ENCODE measurements around the gene SPATS2L.
"Not testable (repeated sequence)": the region's sequence is repeated elsewhere in the genome, so short reads cannot be mapped to it uniquely, and the experiment has no call there.

SPATS2L gene

DNA sequence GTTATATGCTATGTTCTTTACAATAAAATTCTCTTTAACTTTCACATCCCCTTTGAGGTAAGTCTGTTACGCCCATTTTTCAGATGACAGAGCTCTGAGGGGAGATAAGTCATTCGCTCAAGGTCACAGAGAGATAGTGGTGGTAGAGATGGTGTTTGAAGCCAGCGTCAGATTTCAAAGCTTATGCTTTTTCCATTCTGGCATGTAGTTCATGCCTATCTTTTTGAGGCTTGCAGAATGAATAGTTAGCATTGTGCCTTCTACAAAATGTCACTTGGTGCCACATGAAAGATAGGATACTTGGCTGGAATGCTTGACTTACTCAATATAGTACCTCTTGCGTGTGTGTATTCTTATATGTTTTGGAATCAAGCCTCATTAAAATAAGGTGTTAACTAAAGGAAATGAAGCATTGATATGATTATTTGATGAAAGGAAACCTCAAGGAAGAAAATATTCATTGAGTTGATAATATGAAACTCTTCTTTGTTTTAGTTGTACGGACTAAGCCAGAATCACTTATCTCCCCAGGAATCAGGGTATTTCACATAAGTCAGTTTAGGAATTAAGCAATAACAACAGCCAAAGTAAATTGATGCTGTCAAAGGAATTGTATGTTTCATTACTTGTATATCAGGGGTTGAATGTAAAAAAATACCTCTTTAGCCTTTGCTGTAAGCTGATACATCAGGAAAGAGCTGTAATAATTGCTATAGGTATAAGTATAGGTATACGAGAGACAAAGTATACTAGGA, 15.5 kb downstream of the SPATS2L start:
- no peak for DNase-seq

DNA sequence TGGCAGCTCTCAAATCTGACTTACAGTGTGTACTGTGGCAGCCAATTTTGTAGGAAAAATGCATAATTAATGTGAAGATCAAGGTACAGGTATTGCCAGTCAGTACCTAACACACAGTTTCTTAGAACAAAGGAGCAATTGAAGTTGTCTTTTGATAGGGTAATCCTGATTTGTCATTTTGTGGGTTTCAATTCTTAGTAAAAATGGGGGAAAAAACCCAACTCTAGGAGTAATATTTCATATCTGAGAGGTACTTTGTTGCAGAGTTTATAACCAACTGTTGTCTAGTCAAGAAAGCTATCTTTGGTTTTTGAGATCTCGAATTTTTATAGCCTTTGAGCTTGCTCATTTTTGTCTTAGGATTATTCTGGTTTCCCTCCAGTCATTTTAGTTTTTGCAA, 16.1 kb downstream of the SPATS2L start:
- no peak for DNase-seq

DNA sequence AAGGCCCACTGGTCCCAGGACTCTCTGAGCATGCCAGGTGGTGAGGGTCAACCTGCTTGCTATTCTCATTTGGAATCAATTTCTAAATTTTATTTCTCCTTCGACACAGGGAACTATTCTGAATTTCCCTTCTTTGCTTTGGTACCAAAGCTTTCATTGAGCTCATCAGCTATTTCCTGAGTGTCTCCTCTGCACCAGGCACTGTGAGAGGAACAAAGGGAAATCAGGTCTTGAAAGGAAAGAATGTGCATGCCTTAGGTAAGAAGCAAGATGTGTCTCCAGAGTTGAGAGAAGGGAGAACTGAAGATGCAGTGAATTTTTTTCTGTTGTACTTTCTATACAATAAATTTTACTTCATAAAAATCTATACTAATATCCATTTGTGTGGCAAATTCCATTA, 17.9 kb downstream of the SPATS2L start:
- DNase-seq, result no peak

DNA sequence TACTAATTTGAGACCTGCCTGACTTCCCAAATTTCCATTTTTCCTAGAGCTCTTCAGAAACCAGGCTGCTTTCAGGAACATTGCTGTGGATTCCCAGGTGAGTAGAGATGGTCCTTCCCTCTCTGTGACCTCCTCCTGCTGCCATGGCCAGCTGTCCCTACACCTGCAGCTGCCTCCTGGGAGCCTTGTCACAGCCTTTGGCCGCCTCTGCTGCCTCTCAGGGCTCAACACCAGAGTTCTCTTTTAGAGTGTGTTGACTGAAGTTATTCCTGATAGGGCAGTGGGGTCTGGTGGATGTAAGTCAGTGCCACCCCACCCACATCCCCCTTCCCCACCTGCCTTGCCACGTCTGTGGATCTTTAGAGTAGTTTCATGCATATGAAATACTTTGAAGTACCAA, 22.9 kb downstream of the SPATS2L start:
- no peak for DNase-seq

DNA sequence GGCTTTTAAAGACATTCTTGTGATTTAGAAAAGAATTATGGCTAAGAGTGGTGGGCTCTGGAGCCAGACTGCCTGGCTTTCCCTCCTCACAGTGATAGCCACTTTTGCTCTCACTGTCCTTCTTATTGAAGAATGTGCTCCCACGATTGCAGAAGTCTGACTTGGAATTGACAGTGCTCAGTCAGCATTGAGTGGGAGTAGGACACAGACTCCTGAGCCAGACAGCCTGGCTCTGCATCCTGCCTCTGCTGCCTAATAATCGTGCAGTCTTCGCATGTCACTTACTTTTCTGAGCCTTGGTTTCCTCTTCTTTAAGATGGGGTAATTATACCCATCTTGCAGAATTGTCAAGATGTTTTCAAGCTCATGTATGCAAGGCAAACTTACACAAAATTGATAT, 23.3 kb downstream of the SPATS2L start:
- no peak for DNase-seq

DNA sequence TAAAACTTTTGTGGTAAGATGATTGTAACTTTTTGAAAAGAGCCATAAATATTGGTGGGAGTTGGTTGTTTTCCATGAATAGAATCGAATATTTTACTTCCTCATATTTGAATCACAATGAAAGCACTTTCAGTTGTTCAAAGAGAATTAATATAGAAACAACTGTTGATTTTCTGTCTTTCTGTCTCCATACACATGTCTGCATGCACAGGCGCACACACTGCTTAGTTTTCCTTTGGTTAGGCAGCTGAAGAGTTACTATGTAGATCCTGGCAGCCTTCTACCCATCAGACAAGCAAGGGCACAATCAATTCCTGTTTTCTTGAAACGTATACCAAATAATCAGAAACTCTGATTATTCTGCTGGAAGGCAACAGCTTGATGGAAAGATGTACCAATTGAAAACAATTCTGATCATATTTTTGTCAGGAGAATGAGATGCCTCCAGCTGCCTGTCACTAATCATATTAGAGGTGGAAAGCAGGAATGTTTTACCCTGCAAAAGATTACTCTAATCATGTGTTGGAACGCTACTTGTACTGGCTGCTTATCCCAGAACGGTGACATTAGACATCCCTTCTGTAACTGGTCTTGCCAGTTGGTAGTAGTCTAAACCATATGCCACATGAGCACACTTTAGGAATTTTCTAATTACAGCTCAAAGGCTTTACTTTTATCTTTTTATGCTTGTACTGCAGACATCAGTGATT, 24.0 kb downstream of the SPATS2L start:
- DNase-seq, result no peak

DNA sequence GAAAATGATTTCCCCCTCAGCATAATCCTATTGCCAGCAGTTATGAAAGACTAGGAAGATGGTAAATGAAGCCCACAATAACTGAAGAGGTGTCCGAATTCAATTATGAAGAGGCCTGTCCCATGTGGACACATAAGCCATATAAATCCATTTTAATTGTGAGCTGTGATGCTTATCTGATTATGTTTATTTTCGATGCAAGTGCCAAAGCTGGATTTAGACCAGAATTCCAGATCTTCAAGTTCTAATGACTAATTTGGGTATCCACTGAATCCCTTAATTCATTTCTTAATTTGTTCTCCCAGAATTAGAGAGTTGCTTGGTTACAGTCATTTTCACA, 24.5 kb downstream of the SPATS2L start:
- DNase-seq, result no peak

DNA sequence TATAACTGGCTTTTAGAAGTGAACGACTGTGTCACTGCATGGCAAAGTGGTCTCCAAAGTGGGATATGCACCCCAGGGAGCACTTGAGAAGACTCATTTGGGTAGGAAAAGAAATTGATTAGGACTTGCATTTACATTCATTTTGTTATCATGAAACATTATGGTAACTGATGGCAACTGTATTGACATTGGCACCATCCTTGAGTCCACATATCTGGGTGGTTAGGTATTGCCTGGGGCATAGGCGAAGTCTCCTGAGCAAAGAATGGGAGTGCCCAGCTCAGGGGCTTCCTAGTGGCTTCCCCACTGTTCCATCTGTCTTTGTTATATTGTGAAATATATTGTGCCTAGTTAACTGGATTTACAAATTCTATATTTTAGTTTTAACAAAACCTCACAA, 29.2 kb downstream of the SPATS2L start:
- DNase-seq, result no peak

DNA sequence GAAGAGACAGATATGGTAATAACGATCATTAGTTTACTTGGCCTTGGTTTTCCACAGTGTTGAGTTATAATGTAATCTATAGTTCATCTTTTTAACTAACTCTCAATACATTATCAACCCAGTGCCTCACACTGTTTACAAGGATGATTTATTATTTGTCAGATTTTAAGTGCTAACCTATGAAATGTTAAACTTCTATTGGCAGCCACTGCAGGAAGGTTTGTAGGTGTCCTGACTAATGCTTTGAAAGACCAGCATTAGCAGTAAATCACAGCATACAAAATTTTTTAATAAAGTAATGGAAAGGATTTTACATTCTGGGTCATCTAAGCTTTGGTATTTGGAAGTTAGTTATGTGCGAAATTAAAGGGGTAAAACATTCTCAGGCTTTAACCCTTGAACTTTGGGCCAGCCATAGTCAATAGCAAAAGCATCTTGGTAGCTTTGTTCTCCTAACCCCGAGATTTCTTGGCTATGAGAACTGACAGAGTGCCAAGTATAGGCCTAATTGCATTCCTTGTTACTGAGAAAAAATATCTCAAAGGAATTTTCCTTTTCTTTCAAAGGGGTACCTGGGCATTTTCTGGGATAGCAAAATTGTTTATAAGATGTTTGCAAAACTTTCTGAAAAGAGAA, 30.6 kb downstream of the SPATS2L start:
- DNase-seq, result no peak

DNA sequence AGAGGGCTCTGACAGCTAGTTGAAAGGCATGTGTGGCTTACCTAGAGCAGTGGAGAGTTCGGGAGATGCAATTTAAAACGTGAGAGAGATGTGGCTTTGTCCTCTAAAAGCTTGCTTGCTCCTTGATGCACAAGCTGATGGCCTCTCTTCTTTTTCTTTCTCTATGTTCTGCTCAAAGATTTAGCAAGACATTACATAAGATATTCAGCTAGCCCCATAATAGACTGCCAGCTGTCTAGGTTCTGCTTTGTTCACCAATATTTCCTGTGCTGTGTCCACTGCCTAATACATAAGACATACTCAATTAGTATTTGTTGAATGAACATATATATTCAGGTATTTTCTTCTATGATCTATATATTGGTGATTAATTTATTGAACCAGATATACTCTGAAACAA, 31.1 kb downstream of the SPATS2L start:
- DNase-seq, result no peak

DNA sequence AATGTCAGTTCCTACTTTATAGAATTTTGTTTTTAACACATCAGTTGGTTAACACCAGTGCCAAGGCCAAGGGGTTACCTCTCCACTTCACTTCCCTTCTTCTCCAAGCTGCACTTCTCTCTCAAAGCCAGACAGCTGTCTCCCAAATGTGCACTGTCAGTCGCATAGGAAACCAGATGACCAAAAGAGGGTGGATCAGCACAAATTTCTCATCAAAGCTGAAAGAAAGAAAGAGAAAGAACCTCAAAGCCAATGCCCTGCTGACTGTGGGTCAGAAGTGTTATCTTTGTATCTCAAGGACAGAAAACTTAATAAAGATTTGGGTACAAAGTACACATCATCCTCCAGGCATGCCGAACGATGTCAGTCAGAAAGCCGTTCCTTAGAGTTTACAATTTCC, 32.2 kb downstream of the SPATS2L start:
- no peak for DNase-seq

DNA sequence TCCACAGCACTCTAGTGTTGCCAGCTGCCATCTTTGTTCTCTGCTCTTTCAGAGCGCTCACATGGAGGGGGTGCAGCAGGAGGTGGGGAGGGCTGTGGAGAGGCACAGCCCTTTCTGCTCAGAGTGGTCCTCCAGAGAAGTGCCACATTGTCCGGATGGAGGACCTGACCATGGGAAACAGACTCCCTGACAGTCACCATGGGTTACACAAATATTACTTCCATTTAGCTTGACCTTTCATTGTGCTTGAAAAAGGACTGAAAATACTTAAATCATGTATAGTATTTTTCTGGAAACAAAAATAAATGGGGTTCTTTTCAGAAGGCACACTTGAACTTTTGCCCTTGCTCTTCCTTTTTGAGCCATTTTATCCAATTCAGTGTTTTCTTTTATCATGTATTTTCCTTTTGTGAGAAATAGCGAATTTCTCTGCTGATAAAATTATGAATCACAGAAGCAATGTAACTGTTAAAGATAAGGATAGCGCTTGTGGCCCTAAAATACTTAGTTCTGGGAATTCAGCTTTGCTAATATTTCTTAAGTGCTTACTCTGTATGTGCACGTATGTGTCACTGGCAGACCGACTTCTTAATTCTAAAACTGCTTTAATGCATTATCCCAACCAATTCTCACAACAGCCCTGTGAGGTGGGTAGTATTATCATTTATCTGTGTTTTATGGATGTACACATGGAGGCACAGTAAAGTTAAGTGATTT, 34.2 kb downstream of the SPATS2L start:
- DNase-seq, result no peak

DNA sequence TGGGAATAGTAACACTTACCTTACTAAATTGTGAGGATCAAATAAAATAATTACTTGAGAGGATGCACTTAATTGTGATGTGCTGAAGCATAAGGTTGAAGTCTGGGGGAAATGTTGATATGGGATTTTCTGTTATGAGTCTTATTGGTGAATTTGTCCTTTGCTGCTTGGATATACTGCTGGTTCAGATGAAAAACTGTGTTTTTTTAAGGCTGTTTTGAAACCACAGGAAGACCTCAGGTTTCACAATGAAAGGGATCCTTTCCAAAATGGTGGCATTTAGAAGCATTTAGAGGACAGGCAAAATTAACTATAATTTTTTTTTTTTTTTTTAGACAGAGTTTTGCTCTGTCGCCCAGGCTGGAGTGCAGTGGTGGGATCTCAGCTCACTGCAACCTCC, 34.9 kb downstream of the SPATS2L start:
- no peak for DNase-seq

DNA sequence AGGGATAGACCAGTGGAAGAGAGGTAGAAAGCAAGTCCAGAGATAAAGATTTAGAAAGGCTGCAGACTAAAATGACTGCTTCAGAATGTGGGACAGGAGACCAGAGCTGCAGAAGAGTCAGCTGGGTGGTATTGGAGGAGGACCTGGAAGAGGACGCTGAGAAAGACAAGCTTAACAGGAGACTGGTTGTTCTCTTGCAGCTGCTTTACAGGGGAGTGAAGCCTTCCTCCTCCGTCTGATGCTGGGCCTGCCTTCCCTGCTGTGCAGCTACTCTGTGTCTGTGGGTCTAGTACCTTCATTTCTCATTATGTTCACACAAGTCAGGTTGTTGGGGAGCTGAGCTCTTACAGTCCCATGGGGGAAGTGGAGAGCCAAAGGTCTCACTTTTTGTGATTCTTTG, 35.7 kb downstream of the SPATS2L start:
- DNase-seq, result no peak

DNA sequence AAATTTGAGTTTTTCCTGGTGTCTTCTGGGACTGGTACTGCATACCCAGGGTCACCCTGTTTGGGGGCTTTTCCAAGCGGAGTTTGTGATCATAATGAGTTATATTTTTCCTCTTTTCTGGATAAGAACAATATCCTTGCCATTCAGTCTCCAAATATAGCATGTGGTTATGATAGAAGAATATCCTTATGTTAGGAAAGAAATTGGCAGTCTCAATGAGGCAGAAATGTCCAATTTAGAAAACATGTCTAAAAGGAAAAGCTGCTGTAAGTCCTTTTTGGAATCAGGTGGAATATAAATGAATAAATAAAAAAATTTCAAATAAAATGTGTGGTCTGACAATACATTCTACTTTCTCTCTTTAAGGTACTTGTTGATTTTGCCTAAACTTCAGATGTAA, 36.2 kb downstream of the SPATS2L start:
- no peak for DNase-seq

DNA sequence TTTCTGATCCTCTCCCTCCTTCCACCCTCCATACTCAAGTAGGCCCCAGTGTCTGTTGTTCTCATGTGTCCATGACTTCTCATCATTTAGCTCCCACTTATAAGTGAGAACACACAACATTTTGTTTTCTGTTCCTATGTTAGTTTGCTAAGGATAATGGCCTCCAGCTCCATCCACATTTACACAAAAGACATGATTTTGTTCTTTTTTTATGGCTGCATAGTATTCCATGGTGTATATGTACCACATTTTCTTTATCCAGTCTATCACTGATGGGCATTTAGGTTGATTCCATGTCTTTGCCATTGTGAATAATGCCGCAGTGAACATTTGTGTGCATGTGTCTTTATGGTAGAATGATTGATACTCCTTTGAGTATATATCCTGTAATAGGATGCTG, 37.7 kb downstream of the SPATS2L start:
- not testable (repeated sequence) for DNase-seq

DNA sequence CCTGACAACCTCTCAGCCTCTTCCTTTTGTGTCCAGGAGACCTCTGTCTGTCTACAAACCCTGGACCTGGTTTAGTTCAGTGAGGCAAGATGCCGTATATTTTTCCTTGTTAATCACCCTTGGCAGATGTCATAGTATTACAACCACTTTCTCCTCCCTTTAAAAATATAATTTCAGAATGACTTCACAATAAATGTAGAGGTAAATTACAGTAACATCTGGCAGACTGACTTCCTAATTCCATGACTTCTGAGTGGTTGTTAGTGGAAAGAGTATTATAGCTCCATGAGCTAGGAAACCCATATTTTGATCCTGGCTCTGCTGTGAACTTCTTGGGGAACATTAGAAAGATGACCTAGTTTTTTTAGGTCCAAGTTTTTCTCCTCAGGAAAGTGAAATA, 39.5 kb downstream of the SPATS2L start:
- no peak for DNase-seq

DNA sequence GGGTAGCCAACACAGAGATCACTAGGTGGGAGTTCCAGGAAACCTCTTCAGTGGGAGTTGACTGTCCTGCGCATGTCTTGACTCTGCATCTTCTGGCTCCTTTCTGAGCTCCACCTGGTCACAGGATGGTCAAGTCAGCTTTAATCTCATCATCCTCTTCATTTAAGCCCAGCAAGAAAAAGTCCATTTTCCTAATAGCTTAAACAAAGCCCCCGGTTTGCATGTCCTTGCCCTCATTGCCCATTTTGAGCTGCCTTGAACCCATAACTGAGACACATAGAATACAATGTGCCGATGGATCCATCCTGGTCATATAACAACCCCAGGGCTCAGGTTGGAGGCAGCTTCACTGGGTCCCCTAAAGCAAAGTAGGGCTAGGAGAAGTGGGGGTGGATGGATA, 40.8 kb downstream of the SPATS2L start:
- DNase-seq, result no peak

DNA sequence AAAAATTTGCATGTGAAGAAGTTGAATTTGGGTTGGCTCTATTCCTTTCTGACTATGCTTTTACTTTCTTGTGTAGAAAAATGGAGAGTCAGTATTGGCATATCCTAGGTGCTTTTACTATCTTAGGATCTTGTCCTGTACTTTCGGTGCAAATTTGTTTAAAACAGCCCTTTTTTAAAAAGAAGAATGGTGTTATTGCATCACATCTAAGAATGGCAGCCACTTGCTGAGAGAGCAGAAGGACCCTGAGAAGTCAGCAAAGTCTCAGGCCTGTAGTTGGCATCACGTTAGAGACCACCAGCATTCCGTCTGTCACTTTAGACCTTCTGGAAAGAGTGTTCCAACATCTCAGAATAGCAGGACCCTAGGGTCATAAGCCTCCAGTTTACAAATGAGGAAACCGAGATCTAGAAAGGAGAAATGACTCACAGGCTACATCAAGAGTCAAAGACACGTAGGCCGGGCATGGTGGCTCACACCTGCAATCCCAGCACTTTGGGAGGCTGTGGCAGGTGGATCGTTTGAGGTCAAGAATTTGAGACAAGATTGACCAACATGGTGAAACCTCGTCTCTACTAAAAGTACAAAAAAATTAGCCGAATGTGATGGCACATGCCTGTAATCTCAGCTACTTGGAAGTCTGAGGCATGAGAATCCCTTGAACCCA, 42.5 kb downstream of the SPATS2L start:
- no peak for DNase-seq

DNA sequence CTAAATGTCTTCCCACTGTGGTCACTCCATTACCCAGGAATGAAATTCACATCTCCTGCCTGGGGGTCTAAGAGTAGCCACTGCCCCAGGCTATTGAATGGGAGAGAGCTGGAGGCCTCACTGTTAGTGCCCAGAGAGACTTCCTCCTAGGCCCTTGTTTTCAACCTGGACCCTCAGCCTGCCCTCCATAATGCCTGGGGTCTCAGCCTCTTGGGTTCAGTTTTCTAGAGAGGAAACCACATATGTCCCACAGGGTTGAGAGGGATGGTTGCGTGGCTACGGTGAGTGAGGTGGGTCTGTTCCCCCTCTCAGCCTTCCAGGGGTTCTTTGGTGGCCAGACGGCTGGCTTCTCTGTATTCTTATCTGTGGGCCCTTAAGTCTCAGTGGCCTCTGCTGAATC, 43.4 kb downstream of the SPATS2L start:
- no peak for DNase-seq

DNA sequence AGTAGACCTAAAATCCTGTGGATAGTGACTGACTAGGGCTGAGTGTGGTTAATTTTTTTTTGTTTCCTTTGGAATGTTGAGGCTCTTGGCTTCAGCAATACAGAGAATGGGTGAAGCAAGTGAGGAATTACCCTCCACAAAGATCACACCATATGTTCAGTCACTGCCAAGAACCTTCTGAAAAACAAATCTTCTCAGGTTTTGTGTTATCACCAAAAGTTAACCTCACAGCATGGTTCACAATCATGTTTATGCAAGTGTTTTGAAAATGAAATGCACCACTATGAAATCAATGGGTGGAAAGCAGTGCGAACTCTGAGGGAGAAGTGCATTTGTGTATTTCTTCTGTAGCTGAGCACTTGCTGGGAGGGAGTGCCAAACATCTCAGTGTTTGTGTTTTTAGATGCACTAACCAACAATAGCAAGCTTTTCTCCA, 44.4 kb downstream of the SPATS2L start:
- no peak for DNase-seq

DNA sequence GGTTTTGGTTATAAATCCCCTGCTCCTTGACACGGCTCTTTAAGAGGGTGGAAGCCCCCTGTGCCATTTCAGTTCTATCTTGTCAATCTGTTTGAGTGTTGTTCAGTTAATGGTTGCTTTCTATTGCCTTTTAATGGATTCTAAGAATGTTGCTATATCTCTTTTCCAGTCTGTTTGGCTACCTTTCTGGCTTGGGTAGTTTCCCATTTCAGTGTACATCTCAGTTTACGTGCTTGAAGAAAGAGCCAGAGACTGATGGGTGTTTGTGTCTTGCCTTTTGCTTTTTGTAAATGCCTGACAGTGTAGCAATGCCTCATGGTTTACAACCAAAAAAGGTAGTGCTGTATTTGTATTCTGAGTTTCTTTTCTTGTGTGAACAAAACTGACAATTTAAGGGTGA, 45.3 kb downstream of the SPATS2L start:
- no peak for DNase-seq

DNA sequence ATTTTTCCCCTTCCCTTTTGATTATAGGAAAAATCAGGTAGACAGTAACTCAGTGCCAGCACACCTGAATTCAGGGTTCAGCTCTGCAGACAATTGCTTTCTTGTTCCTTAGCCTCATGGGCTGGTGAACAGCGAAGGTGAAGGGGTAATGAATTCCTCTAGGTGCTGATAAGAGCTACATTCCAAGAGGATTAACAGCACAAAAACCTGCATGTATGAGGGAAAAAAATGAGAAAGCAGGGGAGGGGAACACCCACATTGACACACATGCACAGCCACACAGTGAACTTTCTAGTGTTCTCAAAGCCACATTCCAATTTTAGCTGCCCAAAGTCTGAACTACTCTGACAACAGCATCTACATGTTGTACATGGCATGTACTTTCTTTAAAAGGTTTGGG, 46.1 kb downstream of the SPATS2L start:
- no peak for DNase-seq

All from activated gamma-delta T cell (primary cell).